ENCODE results near the gene NDUFB11. TPM values are rescaled to one million over a fixed set of nuclear protein-coding genes. Genes with fewer than 3 reads are reported as not detected.

NDUFB11 gene
- total RNA-seq (2021; ENCODE audit: unreplicated experiment) (78.9 TPM), Bru-seq, nascent RNA (percentile 78 among the genes with signal in this experiment), BruChase-seq, experiment 1, labeled RNA remaining after a 6-hour chase (percentile 81 among the genes with signal in this experiment), BruChase-seq, experiment 2, labeled RNA remaining after a 2-hour chase (percentile 74 among the genes with signal in this experiment)
- 116 and 123 TPM in 2 replicates for polyA plus RNA-seq (2012)
- long read RNA-seq, transcript NDUFB11-201 (3 exons, 948 nt), result minor isoform, 16 of 78 reads
- long read RNA-seq, transcript NDUFB11-202 (3 exons, 1,388 nt), result major isoform, 44 of 78 reads
- long read RNA-seq, partial matches to known transcripts, result 17 of 78 reads
- long read RNA-seq, other reads (novel, unspliced or antisense), result 1 of 78 reads

DNA sequence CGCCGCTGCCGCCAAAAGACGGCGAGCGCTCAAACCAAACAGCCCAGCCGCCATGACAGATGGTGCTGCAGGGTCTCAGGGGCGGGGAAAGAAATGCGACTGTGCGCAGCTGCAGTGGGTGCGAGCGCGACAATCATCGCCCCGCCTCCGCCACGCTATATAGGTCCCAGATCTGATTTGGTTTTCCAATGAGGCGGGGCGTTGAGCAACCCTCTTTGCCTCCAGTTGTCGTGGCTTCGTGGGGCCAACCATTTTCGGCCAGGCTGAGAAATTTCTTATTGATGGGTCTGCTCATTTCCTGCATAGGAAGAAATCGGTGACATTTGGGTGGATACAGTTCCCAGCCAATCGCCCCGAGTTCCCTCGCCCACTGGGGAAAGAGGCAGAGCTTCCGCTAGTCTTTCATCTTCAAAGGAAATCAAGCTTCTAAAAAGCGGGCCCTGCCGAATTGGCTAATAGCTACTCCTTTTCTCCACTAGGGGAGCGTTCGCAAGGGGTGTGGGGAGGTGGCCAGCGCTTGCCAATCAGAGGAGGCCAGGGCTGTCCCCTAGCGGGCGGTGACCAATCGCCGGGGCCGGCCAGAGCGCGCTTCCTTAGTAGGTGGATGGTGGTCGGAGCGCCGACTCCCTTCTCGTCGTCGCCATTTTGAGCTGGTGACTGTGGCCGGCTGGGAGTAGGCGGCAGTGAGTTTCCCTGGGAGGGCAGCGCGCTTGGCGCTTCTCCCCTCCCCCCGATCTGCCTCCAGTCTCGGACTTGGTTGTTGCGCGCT lies at the start of gene NDUFB11, which contains the start of gene RBM10:
TSS of gene NDUFB11 (minus strand) at position 77 of the 769 bp plus-strand sequence. CDS start at position 54, 23 bp downstream.
TSS of gene RBM10 (plus strand) at position 596 of the 769 bp plus-strand sequence. CDS start 2,261 bp downstream, outside the sequence.
- Histone ChIP-seq H3K9me3 (ENCODE audit: control insufficient read depth in 1 of 2, insufficient read depth in 1 of 2, low read depth in 1 of 2, low read length in 2 of 2) (no peaks in the 10 kb centered on the region), H3K4me3 (replicated peaks in 1 of 2; ENCODE audit: low read depth in 1 of 2, low read length in 2 of 2) (peak within 1 kb of the TSS; percentile 65 to 77), H4K20me1 (ENCODE audit: insufficient read depth) (no peaks in the 10 kb centered on the region), H3K4me2 (ENCODE audit: low read length) (peak within 1 kb of the TSS; percentile 89), H3K27me3 (ENCODE audit: insufficient read depth, low read length) (no peaks in the 10 kb centered on the region), H3K4me1 (ENCODE audit: control insufficient read depth in 1 of 2, insufficient read depth in 2 of 2, low read length in 2 of 2) (peaks cover 0 to 13% of the 10 kb centered on the region in 2 experiments; a peak in 2 of 4 replicates), H2AFZ (ENCODE audit: low read depth, low read length, poor library complexity, severe bottlenecking) (no peak within 1 kb of the TSS), H3K36me3 (ENCODE audit: control insufficient read depth in 1 of 2, insufficient read depth in 2 of 2, low read length in 2 of 2) (no peaks in the 10 kb centered on the region; a peak in 1 of 4 replicates), H3K9me2 (ENCODE audit: insufficient read depth) (no peaks in the 10 kb centered on the region), H3K27ac (ENCODE audit: low read depth, low read length) (peak within 1 kb of the TSS; percentile 79), H3K79me2 (ENCODE audit: insufficient read depth, low read length) (peaks cover 61% of the 10 kb centered on the region), H3K9ac (ENCODE audit: low read length) (peak within 1 kb of the TSS; percentile 84)
- RAD21 ChIA-PET (ENCODE audit: low non-redundant PET in 1 of 2, low total read pairs in 2 of 2, uncharacterized antibody in 2 of 2, unreplicated experiment in 2 of 2), result no interaction called here
- intact Hi-C loops (cut with micrococcal nuclease), result no loop called here
- CTCF ChIA-PET, result interaction anchor here (1.2 to 1.9 kb wide), 7 partner anchors 9 to 112 kb away, joined by 3 to 14 read pairs (median 4); no protein-coding TSS in a partner anchor
- POLR2A ChIA-PET, result interaction anchor here (0.6 to 1.5 kb wide), 6 partner anchors 10 to 349 kb away, joined by 3 to 12 read pairs (median 6); no protein-coding TSS in a partner anchor
- ATAC-seq, result peak; percentile 95
- DNase-seq (ENCODE audit: low read depth, low spot score), result peak; percentile 87
- no TSS peak for BruUV-seq (replicated peaks)
- no peak for TF ChIP-seq ZFX (IDR thresholded peaks at IDR 0.05)
- no peak for TF ChIP-seq SRF (IDR thresholded peaks at IDR 0.05; ENCODE audit: low read depth)
- peak; percentile 91 for TF ChIP-seq TCF7L2 (IDR thresholded peaks at IDR 0.05; ENCODE audit: borderline replicate concordance, extremely low read depth, insufficient read depth, insufficient read length)
- TF ChIP-seq CBX3 (IDR thresholded peaks at IDR 0.05; ENCODE audit: low read depth), result no peak
- TF ChIP-seq, protein P1, sequence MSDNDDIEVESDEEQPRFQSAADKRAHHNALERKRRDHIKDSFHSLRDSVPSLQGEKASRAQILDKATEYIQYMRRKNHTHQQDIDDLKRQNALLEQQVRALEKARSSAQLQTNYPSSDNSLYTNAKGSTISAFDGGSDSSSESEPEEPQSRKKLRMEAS (IDR thresholded peaks at IDR 0.05), result no peak
- TF ChIP-seq EGR1 (IDR thresholded peaks at IDR 0.05; ENCODE audit: low read depth), result no peak
- no peak for TF ChIP-seq SIN3A (IDR thresholded peaks at IDR 0.05; ENCODE audit: low read depth)
- no peak for TF ChIP-seq FOSL1 (IDR thresholded peaks at IDR 0.05; ENCODE audit: low read depth)
- TF ChIP-seq JUND (IDR thresholded peaks at IDR 0.05), result no peak
- TF ChIP-seq ZNF274 (IDR thresholded peaks at IDR 0.05; ENCODE audit: low read depth, low read length), result no peak
- TF ChIP-seq YY1 (IDR thresholded peaks at IDR 0.05; ENCODE audit: extremely low read depth, insufficient replicate concordance, low read depth, low read length), result peak; percentile 87
- no peak for TF ChIP-seq RAD21 (IDR thresholded peaks at IDR 0.05; ENCODE audit: low read depth)
- TF ChIP-seq, protein P2, sequence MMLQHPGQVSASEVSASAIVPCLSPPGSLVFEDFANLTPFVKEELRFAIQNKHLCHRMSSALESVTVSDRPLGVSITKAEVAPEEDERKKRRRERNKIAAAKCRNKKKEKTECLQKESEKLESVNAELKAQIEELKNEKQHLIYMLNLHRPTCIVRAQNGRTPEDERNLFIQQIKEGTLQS (IDR thresholded peaks at IDR 0.05), result no peak
- no peak for TF ChIP-seq CEBPB (IDR thresholded peaks at IDR 0.05; ENCODE audit: low read depth)
- TF ChIP-seq SP1 (IDR thresholded peaks at IDR 0.05; ENCODE audit: low read depth), result no peak
- TF ChIP-seq POLR2AphosphoS5 (IDR thresholded peaks at IDR 0.05; ENCODE audit: low read depth, low read length), result peak; percentile 67
- no peak for TF ChIP-seq POLR2A (IDR thresholded peaks at IDR 0.05; ENCODE audit: borderline replicate concordance, extremely low read depth, insufficient read depth, insufficient read length)
- TF ChIP-seq, protein P3, sequence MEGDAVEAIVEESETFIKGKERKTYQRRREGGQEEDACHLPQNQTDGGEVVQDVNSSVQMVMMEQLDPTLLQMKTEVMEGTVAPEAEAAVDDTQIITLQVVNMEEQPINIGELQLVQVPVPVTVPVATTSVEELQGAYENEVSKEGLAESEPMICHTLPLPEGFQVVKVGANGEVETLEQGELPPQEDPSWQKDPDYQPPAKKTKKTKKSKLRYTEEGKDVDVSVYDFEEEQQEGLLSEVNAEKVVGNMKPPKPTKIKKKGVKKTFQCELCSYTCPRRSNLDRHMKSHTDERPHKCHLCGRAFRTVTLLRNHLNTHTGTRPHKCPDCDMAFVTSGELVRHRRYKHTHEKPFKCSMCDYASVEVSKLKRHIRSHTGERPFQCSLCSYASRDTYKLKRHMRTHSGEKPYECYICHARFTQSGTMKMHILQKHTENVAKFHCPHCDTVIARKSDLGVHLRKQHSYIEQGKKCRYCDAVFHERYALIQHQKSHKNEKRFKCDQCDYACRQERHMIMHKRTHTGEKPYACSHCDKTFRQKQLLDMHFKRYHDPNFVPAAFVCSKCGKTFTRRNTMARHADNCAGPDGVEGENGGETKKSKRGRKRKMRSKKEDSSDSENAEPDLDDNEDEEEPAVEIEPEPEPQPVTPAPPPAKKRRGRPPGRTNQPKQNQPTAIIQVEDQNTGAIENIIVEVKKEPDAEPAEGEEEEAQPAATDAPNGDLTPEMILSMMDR (IDR thresholded peaks at IDR 0.05 in 2 of 3, conservative IDR thresholded peaks at IDR 0.05 in 1 of 3; ENCODE audit: borderline replicate concordance in 1 of 3, insufficient read depth in 1 of 3, low read depth in 2 of 3, low read length in 2 of 3), result peak in 2 of 3 experiments; percentile 51 to 54; a peak in 4 of 6 replicates
- no peak for TF ChIP-seq ELF1 (IDR thresholded peaks at IDR 0.05; ENCODE audit: borderline replicate concordance, low read depth)
- TF ChIP-seq, protein P4, sequence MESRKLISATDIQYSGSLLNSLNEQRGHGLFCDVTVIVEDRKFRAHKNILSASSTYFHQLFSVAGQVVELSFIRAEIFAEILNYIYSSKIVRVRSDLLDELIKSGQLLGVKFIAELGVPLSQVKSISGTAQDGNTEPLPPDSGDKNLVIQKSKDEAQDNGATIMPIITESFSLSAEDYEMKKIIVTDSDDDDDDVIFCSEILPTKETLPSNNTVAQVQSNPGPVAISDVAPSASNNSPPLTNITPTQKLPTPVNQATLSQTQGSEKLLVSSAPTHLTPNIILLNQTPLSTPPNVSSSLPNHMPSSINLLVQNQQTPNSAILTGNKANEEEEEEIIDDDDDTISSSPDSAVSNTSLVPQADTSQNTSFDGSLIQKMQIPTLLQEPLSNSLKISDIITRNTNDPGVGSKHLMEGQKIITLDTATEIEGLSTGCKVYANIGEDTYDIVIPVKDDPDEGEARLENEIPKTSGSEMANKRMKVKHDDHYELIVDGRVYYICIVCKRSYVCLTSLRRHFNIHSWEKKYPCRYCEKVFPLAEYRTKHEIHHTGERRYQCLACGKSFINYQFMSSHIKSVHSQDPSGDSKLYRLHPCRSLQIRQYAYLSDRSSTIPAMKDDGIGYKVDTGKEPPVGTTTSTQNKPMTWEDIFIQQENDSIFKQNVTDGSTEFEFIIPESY (IDR thresholded peaks at IDR 0.05; ENCODE audit: extremely low read depth, insufficient replicate concordance, low read length), result no peak
